ENCODE results near the gene ILKAP. TPM values are rescaled to one million over a fixed set of nuclear protein-coding genes. Genes with fewer than 3 reads are reported as not detected.
A peak's percentile ranks its signal among the peaks of the same experiment; 100 is the strongest.

The ILKAP gene
- total RNA-seq, 3 donors from 2014 or later = 31.4 to 43.9 (median 38.3) TPM

- no peaks in the 10 kb centered on the region for H3K36me3 ChIP-seq
- no peak for DNase-seq (ENCODE audit: low spot score in 2 of 2)
- H3K4me1 ChIP-seq = no peaks in the 10 kb centered on the region
Measured at GRCh38 chr2:238167761-238168160, 35.7 kb downstream of the ILKAP start.

GRCh38 chr2:238167344-238167715, 36.2 kb downstream of the ILKAP start:
- intact Hi-C loops (cut with DNase I; ENCODE audit: low total_unique reads) = no loop called here
- Histone ChIP-seq H3K36me3 (no peaks in the 10 kb centered on the region), H3K4me3 (no peak overlapping the region), H3K27ac (no peak overlapping the region), H3K27me3 (peaks cover 0 to 16% of the 10 kb centered on the region in 2 donors), H3K9me3 (no peaks in the 10 kb centered on the region), H3K4me1 (no peaks in the 10 kb centered on the region)
- no peak for DNase-seq (ENCODE audit: low spot score in 2 of 2)
- TF ChIP-seq POLR2AphosphoS5 (IDR thresholded peaks at IDR 0.05) (no peak), CTCF (IDR thresholded peaks at IDR 0.05) (no peak), POLR2A (IDR thresholded peaks at IDR 0.05) (no peak)

More at GRCh38 chr2:238167761-238168160, 35.7 kb downstream of the ILKAP start:
- H3K9me3 ChIP-seq = no peaks in the 10 kb centered on the region
- peak overlapping the region in 1 of 2 donors; percentile 8 for H3K27ac ChIP-seq
- H3K4me3 ChIP-seq = no peak overlapping the region
- TF ChIP-seq POLR2A (IDR thresholded peaks at IDR 0.05) (no peak), CTCF (IDR thresholded peaks at IDR 0.05) (no peak), POLR2AphosphoS5 (IDR thresholded peaks at IDR 0.05) (no peak)
- peaks cover 0 to 16% of the 10 kb centered on the region in 2 donors for H3K27me3 ChIP-seq
- intact Hi-C loops (cut with DNase I; ENCODE audit: low total_unique reads) = no loop called here

GRCh38 chr2:238166391-238167343, 36.8 kb downstream of the ILKAP start:
- DNase-seq (ENCODE audit: low spot score in 2 of 2) = no peak
- H3K4me1 ChIP-seq = no peaks in the 10 kb centered on the region

GRCh38 chr2:238165288-238165921, 38.1 kb downstream of the ILKAP start:
- Histone ChIP-seq H3K4me3 (no peak overlapping the region), H3K4me1 (no peaks in the 10 kb centered on the region), H3K36me3 (no peaks in the 10 kb centered on the region), H3K27ac (no peak overlapping the region), H3K27me3 (peaks cover 0 to 16% of the 10 kb centered on the region in 2 donors), H3K9me3 (no peaks in the 10 kb centered on the region)
- TF ChIP-seq POLR2A (IDR thresholded peaks at IDR 0.05) = no peak
- TF ChIP-seq CTCF (IDR thresholded peaks at IDR 0.05) = no peak
- no peak for TF ChIP-seq POLR2AphosphoS5 (IDR thresholded peaks at IDR 0.05)
- intact Hi-C loops (cut with DNase I; ENCODE audit: low total_unique reads) = no loop called here
- no peak for DNase-seq (ENCODE audit: low spot score in 2 of 2)

More at GRCh38 chr2:238166391-238167343, 36.8 kb downstream of the ILKAP start:
- Histone ChIP-seq H3K36me3 (no peaks in the 10 kb centered on the region), H3K9me3 (no peaks in the 10 kb centered on the region), H3K4me3 (no peak overlapping the region), H3K27me3 (peaks cover 0 to 16% of the 10 kb centered on the region in 2 donors), H3K27ac (no peak overlapping the region)
- intact Hi-C loops (cut with DNase I; ENCODE audit: low total_unique reads) = no loop called here
- TF ChIP-seq POLR2A (IDR thresholded peaks at IDR 0.05) = no peak
- no peak for TF ChIP-seq POLR2AphosphoS5 (IDR thresholded peaks at IDR 0.05)
- no peak for TF ChIP-seq CTCF (IDR thresholded peaks at IDR 0.05)

- intact Hi-C loops (cut with DNase I; ENCODE audit: low total_unique reads) = no loop called here
- no peaks in the 10 kb centered on the region for H3K36me3 ChIP-seq
- TF ChIP-seq POLR2AphosphoS5 (IDR thresholded peaks at IDR 0.05) (no peak), CTCF (IDR thresholded peaks at IDR 0.05) (no peak), POLR2A (IDR thresholded peaks at IDR 0.05) (no peak)
- H3K9me3 ChIP-seq = no peaks in the 10 kb centered on the region
- H3K27me3 ChIP-seq = peaks cover 0 to 17% of the 10 kb centered on the region in 2 donors
- DNase-seq (ENCODE audit: low spot score in 2 of 2) = no peak
- H3K4me1 ChIP-seq = no peaks in the 10 kb centered on the region
- no peak overlapping the region for H3K4me3 ChIP-seq
- H3K27ac ChIP-seq = no peak overlapping the region
Measured at GRCh38 chr2:238164906-238165287, 38.6 kb downstream of the ILKAP start.
